Activated CD8-positive, alpha-beta memory T cell treated with anti-CD3 and anti-CD28 coated beads, Interleukin-2, amount 50 U/mL, for 1 hour (primary cell): ENCODE data around the gene AKR1B15.

Experiments used
- DNase-seq: peaks from one replicate; pipeline ENCODE4 v3.0.0-alpha.2; 2020; ENCODE audit errors: extremely low read depth

The AKR1B15 gene

GRCh38 chr7:134618756-134619530 is 70.0 kb downstream of the AKR1B15 start:
- no peak for DNase-seq

- no peak for DNase-seq
These were observed 70.9 kb downstream of the AKR1B15 start for GRCh38 chr7:134619627-134620331.

GRCh38 chr7:134622303-134622995 is 73.5 kb downstream of the AKR1B15 start:
- DNase-seq, result no peak

- DNase-seq, result no peak
These were observed 74.3 kb downstream of the AKR1B15 start for GRCh38 chr7:134623193-134623592.

GRCh38 chr7:134625550-134625949 is 76.6 kb downstream of the AKR1B15 start:
- no peak for DNase-seq

- DNase-seq, result no peak
These were observed 78.3 kb downstream of the AKR1B15 start for GRCh38 chr7:134627109-134627774.

GRCh38 chr7:134627775-134628153 is 78.9 kb downstream of the AKR1B15 start:
- no peak for DNase-seq

- DNase-seq, result no peak
These were observed 80.5 kb downstream of the AKR1B15 start for GRCh38 chr7:134629445-134629844.
